OCI-LY7 (cell line): ENCODE measurements around the gene HRK. TPM values are rescaled to one million over a fixed set of nuclear protein-coding genes. Genes with fewer than 3 reads are reported as not detected.

Experiments used
- BruUV-seq: library from RNA; stranded (reverse); fragments of 400-500 nt; replicated peaks from 2 replicates; lab custom pipeline; 2021; lab: Mats Ljungman, UMichigan
- CTCF ChIA-PET: fragments of 300-600 bp; sonication (Branson Sonifier 250); formaldehyde crosslinking; loops from one replicate; lab custom pipeline; 2022; ENCODE audit warnings: antibody characterized with exemption; ENCODE audit not compliant: unreplicated experiment; lab: Charles Lee
- POLR2A ChIA-PET: fragments of 300-600 bp; sonication (Branson Sonifier 250); formaldehyde crosslinking; loops from one replicate; lab custom pipeline; 2022; ENCODE audit warnings: antibody characterized with exemption; lab: Charles Lee
- DNase-seq: peaks from one replicate; pipeline ENCODE4 v3.0.0-alpha.2; 2015; ENCODE audit warnings: low spot score
- H2AFZ ChIP-seq: fragments of 200-600 bp; sonication (generic), shearing (Covaris generic); 2 replicates; pipeline ENCODE4 v1.6.1; 2014; ENCODE audit warnings: mild to moderate bottlenecking, antibody characterized with exemption, low read length, moderate library complexity
- H3K27ac ChIP-seq: fragments of 200-600 bp; sonication (generic); 2 replicates; pipeline ENCODE4 v1.5.1; 2014; ENCODE audit warnings: mixed run types, low read depth, mild to moderate bottlenecking, moderate library complexity, low read length, inconsistent platforms; ENCODE audit not compliant: poor library complexity, severe bottlenecking
- H3K36me3 ChIP-seq: fragments of 200-600 bp; sonication (generic); 2 replicates; pipeline ENCODE4 v1.6.1; 2014; ENCODE audit warnings: mild to moderate bottlenecking, antibody characterized with exemption, low read length, moderate library complexity, mixed read lengths; ENCODE audit not compliant: insufficient read depth
- H3K4me1 ChIP-seq: fragments of 200-600 bp; sonication (generic); 2 replicates; pipeline ENCODE4 v1.5.1; 2014; ENCODE audit warnings: mild to moderate bottlenecking, low read length; ENCODE audit not compliant: insufficient read depth, poor library complexity, severe bottlenecking
- H3K4me2 ChIP-seq: fragments of 200-600 bp; sonication (generic); 2 replicates; pipeline ENCODE4 v1.6.1; 2014; ENCODE audit warnings: mild to moderate bottlenecking, low read length
- H3K4me3 ChIP-seq: fragments of 200-600 bp; sonication (generic); 2 replicates; pipeline ENCODE4 v1.5.1; 2014; ENCODE audit warnings: mild to moderate bottlenecking, low read depth, low read length; ENCODE audit not compliant: poor library complexity, severe bottlenecking
- H3K79me2 ChIP-seq: fragments of 200-600 bp; sonication (generic); 2 replicates; pipeline ENCODE4 v1.6.1; 2016; ENCODE audit warnings: low read depth, mild to moderate bottlenecking, low read length, moderate library complexity, mixed read lengths; ENCODE audit not compliant: insufficient read depth
- H3K9me2 ChIP-seq: fragments of 200-600 bp; sonication (generic); 2 replicates; pipeline ENCODE4 v1.6.1; 2016; ENCODE audit warnings: mild to moderate bottlenecking, low read length, mixed read lengths; ENCODE audit not compliant: insufficient read depth
- H3K9me3 ChIP-seq: fragments of 200-600 bp; sonication (generic); 2 replicates; pipeline ENCODE4 v1.6.1; 2014; ENCODE audit warnings: mild to moderate bottlenecking, mixed run types, low read length, mixed read lengths
- H4K20me1 ChIP-seq: fragments of 200-600 bp; sonication (generic); 2 replicates; pipeline ENCODE4 v1.6.1; 2014; ENCODE audit warnings: mild to moderate bottlenecking, antibody characterized with exemption, low read length, moderate library complexity, mixed read lengths; ENCODE audit not compliant: insufficient read depth
- EZH2phosphoT487 ChIP-seq: fragments of 200-600 bp; sonication (generic); IDR thresholded peaks from 2 replicates; pipeline ENCODE4 v1.6.1; 2018; ENCODE audit warnings: low read depth, borderline replicate concordance, mild to moderate bottlenecking, mixed run types, antibody characterized with exemption, low read length, moderate library complexity, mixed read lengths
- intact Hi-C: fragments of 100-400 bp; cut with micrococcal nuclease; formaldehyde crosslinking; loops from one replicate; pipeline ENCODE4 v1.10.0; 2022; ENCODE audit not compliant: unreplicated experiment
- total RNA-seq, 2 experiments: library from RNA; depleted of rRNA in 1 of 2; stranded (reverse); fragments of >200 nt in 1 of 2; shearing (Covaris generic) in 1 of 2; gene quantifications; 2 replicates each; pipeline ENCODE4 v1.2.3, GENCODE V29; 2014 to 2022
- TF ChIP-seq, protein P1 (sequence below): fragments of 200-600 bp; sonication (generic); conservative IDR thresholded peaks from 2 replicates; pipeline ENCODE4 v1.5.1; 2014; ENCODE audit warnings: mild to moderate bottlenecking, antibody characterized with exemption, low read length, moderate library complexity, mixed read lengths

HRK gene
- total RNA-seq, 2 experiments from 2014 or later = 16.5 to 17.8 TPM

DNA sequence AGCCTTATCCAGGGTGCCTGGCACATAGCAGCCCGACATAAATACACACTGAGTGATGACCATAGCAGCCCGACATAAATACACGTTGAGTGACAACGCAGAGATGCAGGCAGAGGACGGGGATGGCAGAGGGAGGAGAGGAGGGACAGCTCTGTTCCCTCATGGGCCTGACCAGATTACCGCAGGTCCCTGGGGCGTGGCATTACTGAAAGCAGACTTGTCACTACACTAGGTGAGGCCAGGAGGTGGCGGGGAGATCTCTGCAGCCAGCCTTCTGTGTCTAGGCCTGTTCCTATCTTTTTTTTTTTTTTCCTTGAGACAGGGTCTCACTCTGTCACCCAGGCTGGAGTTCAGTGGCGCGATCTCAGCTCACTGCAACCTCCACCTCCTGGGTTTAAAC lies 69.0 kb downstream of the HRK start:
- Histone ChIP-seq H3K79me2 (no peaks in the 10 kb centered on the region), H3K4me3 (no peak overlapping the region), H4K20me1 (no peaks in the 10 kb centered on the region), H3K27ac (peak overlapping the region; percentile 52), H3K4me1 (peaks cover 91% of the 10 kb centered on the region), H3K9me3 (no peaks in the 10 kb centered on the region), H3K36me3 (peaks cover 23% of the 10 kb centered on the region), H3K4me2 (peak overlapping the region; percentile 50), H2AFZ (peak overlapping the region; percentile 22; the same call in 1 of the 2 replicates), H3K9me2 (no peaks in the 10 kb centered on the region)
- ChIA-PET POLR2A (interaction anchor here (0.8 kb wide), 1 partner anchor 103 kb away, joined by 3 read pairs; no protein-coding TSS in a partner anchor), CTCF (no interaction called here)
- intact Hi-C loops = no loop called here
- DNase-seq = peak; percentile 53
- BruUV-seq = no TSS peak
- TF ChIP-seq, protein P1, sequence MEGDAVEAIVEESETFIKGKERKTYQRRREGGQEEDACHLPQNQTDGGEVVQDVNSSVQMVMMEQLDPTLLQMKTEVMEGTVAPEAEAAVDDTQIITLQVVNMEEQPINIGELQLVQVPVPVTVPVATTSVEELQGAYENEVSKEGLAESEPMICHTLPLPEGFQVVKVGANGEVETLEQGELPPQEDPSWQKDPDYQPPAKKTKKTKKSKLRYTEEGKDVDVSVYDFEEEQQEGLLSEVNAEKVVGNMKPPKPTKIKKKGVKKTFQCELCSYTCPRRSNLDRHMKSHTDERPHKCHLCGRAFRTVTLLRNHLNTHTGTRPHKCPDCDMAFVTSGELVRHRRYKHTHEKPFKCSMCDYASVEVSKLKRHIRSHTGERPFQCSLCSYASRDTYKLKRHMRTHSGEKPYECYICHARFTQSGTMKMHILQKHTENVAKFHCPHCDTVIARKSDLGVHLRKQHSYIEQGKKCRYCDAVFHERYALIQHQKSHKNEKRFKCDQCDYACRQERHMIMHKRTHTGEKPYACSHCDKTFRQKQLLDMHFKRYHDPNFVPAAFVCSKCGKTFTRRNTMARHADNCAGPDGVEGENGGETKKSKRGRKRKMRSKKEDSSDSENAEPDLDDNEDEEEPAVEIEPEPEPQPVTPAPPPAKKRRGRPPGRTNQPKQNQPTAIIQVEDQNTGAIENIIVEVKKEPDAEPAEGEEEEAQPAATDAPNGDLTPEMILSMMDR = no peak

DNA sequence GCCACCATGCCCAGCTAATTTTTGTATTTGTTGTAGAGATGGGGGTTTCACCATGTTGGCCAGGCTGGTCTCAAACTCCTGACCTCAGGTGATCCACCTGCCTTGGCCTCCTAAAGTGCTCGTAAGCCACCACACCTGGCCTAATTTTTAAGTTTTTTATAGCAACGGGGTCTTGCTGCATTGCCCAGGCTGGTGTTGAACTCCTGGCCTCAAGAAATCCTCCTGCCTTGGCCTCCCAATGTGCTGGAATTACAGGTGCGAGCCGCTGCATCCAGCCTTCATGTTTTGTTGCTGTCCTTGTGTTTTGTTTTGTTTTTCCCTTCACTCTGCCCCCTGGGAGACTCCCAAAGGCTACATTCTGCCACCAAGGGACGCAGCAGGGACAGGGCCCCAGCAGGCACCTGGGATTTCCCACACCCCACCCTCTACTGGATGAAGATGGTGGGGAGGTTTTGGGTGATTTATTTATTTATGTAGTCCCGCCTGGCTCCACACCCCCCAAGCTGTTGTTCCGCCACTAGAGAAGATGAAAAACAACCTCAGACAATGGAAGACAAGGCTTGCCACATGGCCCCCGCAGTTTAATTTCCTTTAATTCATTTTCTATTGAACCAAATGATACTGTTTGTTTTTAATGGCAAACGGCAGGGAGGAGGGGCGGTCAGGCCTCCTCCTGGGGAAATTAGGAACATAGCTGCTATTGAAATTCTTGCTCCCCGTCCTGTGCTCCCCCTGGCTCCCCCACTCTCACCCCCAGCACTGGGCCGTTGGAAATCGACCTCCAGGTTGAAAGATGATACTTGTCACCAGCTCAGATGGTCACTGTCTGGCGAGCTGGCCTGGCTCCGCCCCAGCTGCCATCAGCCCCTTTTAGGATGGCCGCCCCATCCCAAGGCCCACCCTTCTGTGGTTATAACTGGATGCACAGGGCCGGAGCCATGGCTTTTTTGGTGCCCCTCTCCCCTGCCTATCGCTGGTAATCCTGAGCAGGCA lies 72.8 kb downstream of the HRK start:
- no peak overlapping the region for H3K4me3 ChIP-seq
- no peaks in the 10 kb centered on the region for H3K9me3 ChIP-seq
- H3K4me2 ChIP-seq = no peak overlapping the region
- TF ChIP-seq, protein P1 = no peak
- ChIA-PET POLR2A (no interaction called here), CTCF (no interaction called here)
- BruUV-seq = no TSS peak
- no peak for DNase-seq
- H3K36me3 ChIP-seq = peaks cover 17% of the 10 kb centered on the region
- H3K9me2 ChIP-seq = no peaks in the 10 kb centered on the region
- H2AFZ ChIP-seq = no peak overlapping the region
- H3K27ac ChIP-seq = peak overlapping the region; percentile 100
- peaks cover 91% of the 10 kb centered on the region for H3K4me1 ChIP-seq
- intact Hi-C loops = no loop called here
- H4K20me1 ChIP-seq = no peaks in the 10 kb centered on the region
- peaks cover 11% of the 10 kb centered on the region; the same call in 1 of the 2 replicates for H3K79me2 ChIP-seq

GRCh38 chr12:116807546-116807945 lies 73.7 kb downstream of the HRK start:
- CTCF ChIA-PET = no interaction called here
- Histone ChIP-seq H3K4me2 (peak overlapping the region; percentile 48), H3K9me3 (no peaks in the 10 kb centered on the region), H3K4me1 (peaks cover 88% of the 10 kb centered on the region), H4K20me1 (no peaks in the 10 kb centered on the region), H3K79me2 (peaks cover 11% of the 10 kb centered on the region; the same call in 1 of the 2 replicates), H2AFZ (no peak overlapping the region; the same call in 1 of the 2 replicates), H3K36me3 (peaks cover 14% of the 10 kb centered on the region), H3K4me3 (no peak overlapping the region), H3K9me2 (no peaks in the 10 kb centered on the region), H3K27ac (peak overlapping the region; percentile 100)
- intact Hi-C loops = no loop called here
- DNase-seq = peak; percentile 43
- BruUV-seq = no TSS peak
- no peak for TF ChIP-seq EZH2phosphoT487
- TF ChIP-seq, protein P1 = no peak
- POLR2A ChIA-PET = no interaction called here
